ENCODE measurements around the gene PLEKHA8. TPM values are rescaled to one million over a fixed set of nuclear protein-coding genes. Genes with fewer than 3 reads are reported as not detected.
"Not testable (repeated sequence)": the region's sequence is repeated elsewhere in the genome, so short reads cannot be mapped to it uniquely, and the experiment has no call there.

Gene PLEKHA8
- total RNA-seq, 1 donor from 2014 or later: 16.3 TPM

- no peak for DNase-seq (ENCODE audit: extremely low read depth, low read depth, low spot score)
Measured at GRCh38 chr7:30093420-30093952, 65.3 kb downstream of the PLEKHA8 start.

GRCh38 chr7:30098599-30098998, 70.4 kb downstream of the PLEKHA8 start:
- not testable (repeated sequence) for DNase-seq (ENCODE audit: extremely low read depth, low read depth, low spot score)

GRCh38 chr7:30102281-30102680, 74.1 kb downstream of the PLEKHA8 start:
- DNase-seq (ENCODE audit: extremely low read depth, low read depth, low spot score): no peak

- no peak for DNase-seq (ENCODE audit: extremely low read depth, low read depth, low spot score)
Measured at GRCh38 chr7:30104157-30104556, 75.9 kb downstream of the PLEKHA8 start.

GRCh38 chr7:30112103-30112713, 84.0 kb downstream of the PLEKHA8 start:
- DNase-seq (ENCODE audit: extremely low read depth, low read depth, low spot score): no peak

GRCh38 chr7:30113144-30113543, 84.9 kb downstream of the PLEKHA8 start:
- DNase-seq (ENCODE audit: extremely low read depth, low read depth, low spot score): no peak

- no peak for DNase-seq (ENCODE audit: extremely low read depth, low read depth, low spot score)
Measured at GRCh38 chr7:30114536-30115238, 86.5 kb downstream of the PLEKHA8 start.

- DNase-seq (ENCODE audit: extremely low read depth, low read depth, low spot score): no peak
Measured at GRCh38 chr7:30115709-30116297, 87.6 kb downstream of the PLEKHA8 start.

- no peak for DNase-seq (ENCODE audit: extremely low read depth, low read depth, low spot score)
Measured at GRCh38 chr7:30116771-30117170, 88.6 kb downstream of the PLEKHA8 start.

- DNase-seq (ENCODE audit: extremely low read depth, low read depth, low spot score): no peak
Measured at GRCh38 chr7:30117896-30118295, 89.7 kb downstream of the PLEKHA8 start.

- no peak for DNase-seq (ENCODE audit: extremely low read depth, low read depth, low spot score)
Measured at GRCh38 chr7:30119890-30120577, 91.8 kb downstream of the PLEKHA8 start.

- no peak for DNase-seq (ENCODE audit: extremely low read depth, low read depth, low spot score)
Measured at GRCh38 chr7:30133736-30134610, 105.8 kb downstream of the PLEKHA8 start.

GRCh38 chr7:30134611-30135300, 106.5 kb downstream of the PLEKHA8 start, which contains the start of gene MTURN:
Gene MTURN (plus strand): TSS chr7:30134986. CDS start chr7:30135137, 151 bp downstream.
- no peak for DNase-seq (ENCODE audit: extremely low read depth, low read depth, low spot score)

- DNase-seq (ENCODE audit: extremely low read depth, low read depth, low spot score): no peak
Measured at GRCh38 chr7:30135301-30136116, 107.3 kb downstream of the PLEKHA8 start.

GRCh38 chr7:30136117-30136731, 108.0 kb downstream of the PLEKHA8 start:
- no peak for DNase-seq (ENCODE audit: extremely low read depth, low read depth, low spot score)

GRCh38 chr7:30136743-30137485, 108.7 kb downstream of the PLEKHA8 start:
- DNase-seq (ENCODE audit: extremely low read depth, low read depth, low spot score): no peak

- DNase-seq (ENCODE audit: extremely low read depth, low read depth, low spot score): no peak
Measured at GRCh38 chr7:30139836-30140384, 111.7 kb downstream of the PLEKHA8 start.
